Testis (tissue), 2 donors: ENCODE data around the gene CCDC83.

Experiments used
- CTCF ChIP-seq, 3 experiments: fragments of 450-650 bp in 2 of 3; fragments of 200-600 bp in 1 of 3; sonication (generic) in 1 of 3; IDR thresholded peaks; one replicate each; pipeline ENCODE4 v1.5.1; 2016 to 2019; ENCODE audit warnings: antibody characterized with exemption in 3 of 3, mild to moderate bottlenecking in 2 of 3, moderate library complexity in 1 of 3
- POLR2A ChIP-seq: fragments of 450-650 bp; IDR thresholded peaks from one replicate; pipeline ENCODE4 v1.6.1; 2017; ENCODE audit warnings: antibody characterized with exemption, mild to moderate bottlenecking, moderate library complexity

GRCh38 chr11:85939099-85940015 is 84.2 kb downstream of the CCDC83 start:
- no peak for TF ChIP-seq CTCF (IDR thresholded peaks at IDR 0.05)
- no peak for TF ChIP-seq POLR2A
